ENCODE results near the gene IRAG1. TPM values are rescaled to one million over a fixed set of nuclear protein-coding genes. Genes with fewer than 3 reads are reported as not detected.

Gene IRAG1
- total and polyA plus RNA-seq, 5 experiments from 2014 or later, result not detected

GRCh38 chr11:10673501-10674062, 20.0 kb downstream of the IRAG1 start:
- no peak overlapping the region for H3K4me3 Mint-ChIP-seq
- H3K4me1 Mint-ChIP-seq, result peaks cover 0 to 9% (median 4%) of the 10 kb centered on the region in 4 donors
- no peak for DNase-seq
- no peak for ATAC-seq
- no peaks in the 10 kb centered on the region for H3K36me3 Mint-ChIP-seq
- peaks cover 24 to 70% (median 44%) of the 10 kb centered on the region in 5 donors for H3K27me3 Mint-ChIP-seq
- POLR2A ChIA-PET, result no interaction called here
- H3K9me3 Mint-ChIP-seq, result no peaks in the 10 kb centered on the region
- no peak overlapping the region for H3K27ac Mint-ChIP-seq

DNA sequence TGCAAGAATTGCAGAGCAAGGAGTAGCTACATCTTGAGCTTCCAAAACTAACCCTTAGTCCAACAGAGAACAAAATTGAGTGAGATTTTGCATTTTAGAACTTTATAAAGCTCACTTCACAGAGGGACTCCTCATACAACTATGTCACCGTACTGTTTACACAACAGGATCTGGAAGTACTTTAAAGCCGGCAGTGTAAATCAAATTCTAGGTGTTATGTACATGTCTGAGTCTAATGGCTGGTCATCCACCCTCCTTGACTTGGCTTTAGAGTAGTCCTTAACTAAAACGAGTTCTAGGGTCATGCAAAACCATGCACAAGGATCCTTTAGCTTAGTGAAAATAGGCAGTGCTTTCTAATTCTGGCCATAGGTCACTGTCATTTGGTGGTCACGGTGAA, 23.5 kb downstream of the IRAG1 start:
- peaks cover 8 to 47% (median 26%) of the 10 kb centered on the region in 5 donors for H3K27me3 Mint-ChIP-seq
- ATAC-seq (no peak), DNase-seq (no peak)
- no peak overlapping the region for H3K4me3 Mint-ChIP-seq
- no peaks in the 10 kb centered on the region for H3K9me3 Mint-ChIP-seq
- peaks cover 0 to 9% (median 4%) of the 10 kb centered on the region in 4 donors for H3K4me1 Mint-ChIP-seq
- no peaks in the 10 kb centered on the region for H3K36me3 Mint-ChIP-seq
- H3K27ac Mint-ChIP-seq, result no peak overlapping the region
- POLR2A ChIA-PET, result no interaction called here

- Mint-ChIP-seq H3K4me1 (peaks cover 0 to 7% (median 3%) of the 10 kb centered on the region in 4 donors), H3K36me3 (no peaks in the 10 kb centered on the region), H3K9me3 (no peaks in the 10 kb centered on the region), H3K27me3 (peaks cover 5 to 47% (median 24%) of the 10 kb centered on the region in 5 donors), H3K27ac (no peak overlapping the region), H3K4me3 (no peak overlapping the region)
- POLR2A ChIA-PET, result no interaction called here
- no peak for DNase-seq
- ATAC-seq, result no peak
Measured at GRCh38 chr11:10669258-10670033, 24.1 kb downstream of the IRAG1 start.

GRCh38 chr11:10667521-10667885, 26.1 kb downstream of the IRAG1 start:
- ATAC-seq (no peak), DNase-seq (no peak)
- H3K9me3 Mint-ChIP-seq, result no peaks in the 10 kb centered on the region
- H3K27me3 Mint-ChIP-seq, result peaks cover 0 to 27% (median 14%) of the 10 kb centered on the region in 5 donors
- POLR2A ChIA-PET, result no interaction called here
- no peak overlapping the region for H3K27ac Mint-ChIP-seq
- no peaks in the 10 kb centered on the region for H3K36me3 Mint-ChIP-seq
- no peak overlapping the region for H3K4me3 Mint-ChIP-seq
- peaks cover 0 to 2% (median 0%) of the 10 kb centered on the region in 4 donors for H3K4me1 Mint-ChIP-seq

- Mint-ChIP-seq H3K4me3 (no peak overlapping the region), H3K9me3 (no peaks in the 10 kb centered on the region), H3K4me1 (peaks cover 0 to 2% (median 0%) of the 10 kb centered on the region in 4 donors), H3K27ac (no peak overlapping the region), H3K27me3 (peaks cover 0 to 20% (median 9%) of the 10 kb centered on the region in 5 donors), H3K36me3 (no peaks in the 10 kb centered on the region)
- POLR2A ChIA-PET, result no interaction called here
- DNase-seq (no peak), ATAC-seq (no peak)
Measured at GRCh38 chr11:10666556-10667520, 26.7 kb downstream of the IRAG1 start.

GRCh38 chr11:10664496-10664895, 29.1 kb downstream of the IRAG1 start:
- no peaks in the 10 kb centered on the region for H3K9me3 Mint-ChIP-seq

GRCh38 chr11:10663990-10664389, 29.6 kb downstream of the IRAG1 start:
- POLR2A ChIA-PET, result no interaction called here
- Mint-ChIP-seq H3K27me3 (peaks cover 0 to 16% (median 5%) of the 10 kb centered on the region in 5 donors), H3K36me3 (no peaks in the 10 kb centered on the region), H3K4me3 (no peak overlapping the region), H3K9me3 (no peaks in the 10 kb centered on the region), H3K27ac (no peak overlapping the region), H3K4me1 (peaks cover 0 to 8% (median under 1%) of the 10 kb centered on the region in 4 donors)
- DNase-seq (no peak), ATAC-seq (no peak)

More at GRCh38 chr11:10664496-10664895, 29.1 kb downstream of the IRAG1 start:
- Mint-ChIP-seq H3K36me3 (no peaks in the 10 kb centered on the region), H3K4me3 (no peak overlapping the region), H3K27me3 (peaks cover 0 to 19% (median 5%) of the 10 kb centered on the region in 5 donors), H3K27ac (peak overlapping the region in 1 of 10 donors; percentile 31), H3K4me1 (peaks cover 0 to 4% (median under 1%) of the 10 kb centered on the region in 4 donors)
- DNase-seq (no peak), ATAC-seq (no peak)
- POLR2A ChIA-PET, result no interaction called here

- H3K4me1 Mint-ChIP-seq, result peaks cover 0 to 12% (median under 1%) of the 10 kb centered on the region in 4 donors
- H3K27me3 Mint-ChIP-seq, result peaks cover 0 to 13% (median 5%) of the 10 kb centered on the region in 5 donors
- no peak overlapping the region for H3K4me3 Mint-ChIP-seq
- H3K36me3 Mint-ChIP-seq, result no peaks in the 10 kb centered on the region
- no peak for ATAC-seq
- H3K27ac Mint-ChIP-seq, result no peak overlapping the region
- no peak for DNase-seq
- H3K9me3 Mint-ChIP-seq, result no peaks in the 10 kb centered on the region
- POLR2A ChIA-PET, result no interaction called here
Measured at GRCh38 chr11:10663365-10663764, 30.2 kb downstream of the IRAG1 start.

- no peak overlapping the region for H3K27ac Mint-ChIP-seq
- ATAC-seq, result no peak
Measured at GRCh38 chr11:10660323-10660722, 33.2 kb downstream of the IRAG1 start.

DNA sequence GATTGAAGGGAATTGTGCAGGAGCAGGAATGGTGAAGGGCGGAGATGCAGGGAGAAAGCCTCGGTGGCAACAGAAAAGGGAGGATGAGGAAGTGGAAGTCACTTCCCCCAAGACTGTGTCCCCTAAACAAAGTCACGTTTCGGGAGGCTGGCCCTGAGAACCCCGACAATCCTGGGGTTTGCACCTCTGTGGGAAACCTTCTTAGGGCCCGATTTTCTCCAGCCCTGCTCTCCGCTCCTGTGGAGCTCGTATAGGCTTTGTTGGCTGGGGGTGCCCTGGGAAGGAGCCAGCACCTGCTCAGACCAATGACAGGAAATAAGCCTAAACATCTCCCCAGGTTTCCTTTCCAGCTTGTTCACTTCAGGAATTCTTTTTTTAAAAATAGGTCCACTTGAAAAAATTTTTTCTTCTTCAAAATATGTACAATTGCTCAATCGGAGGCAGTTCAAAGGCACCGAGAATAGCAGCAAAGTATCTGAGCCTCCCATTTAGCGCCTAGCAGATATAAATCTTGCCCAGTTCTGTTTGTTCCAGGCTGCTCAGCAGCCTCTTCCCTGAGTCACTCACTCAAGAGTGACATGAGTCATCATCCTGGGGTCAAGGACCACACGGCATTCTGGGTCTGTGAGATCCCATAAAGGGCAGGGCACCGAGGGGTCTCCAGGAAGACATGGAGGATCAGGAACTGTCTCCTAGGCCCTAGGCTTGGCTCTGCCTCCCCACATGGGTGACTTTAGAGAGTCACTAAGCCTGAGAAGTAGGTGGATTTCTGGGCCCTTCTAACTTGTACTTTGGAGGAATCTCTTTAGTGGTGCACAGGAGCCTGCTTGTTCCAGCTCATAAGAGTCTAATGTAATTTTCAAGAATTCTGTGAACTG, 34.0 kb downstream of the IRAG1 start:
- POLR2A ChIA-PET, result no interaction called here
- H3K27me3 Mint-ChIP-seq, result no peaks in the 10 kb centered on the region
- no peak overlapping the region for H3K27ac Mint-ChIP-seq
- DNase-seq, result no peak
- ATAC-seq, result no peak
- no peaks in the 10 kb centered on the region for H3K9me3 Mint-ChIP-seq
- H3K36me3 Mint-ChIP-seq, result no peaks in the 10 kb centered on the region
- H3K4me1 Mint-ChIP-seq, result peaks cover 0 to 25% (median 0%) of the 10 kb centered on the region in 4 donors
- H3K4me3 Mint-ChIP-seq, result peak overlapping the region in 1 of 10 donors; percentile 24

More at GRCh38 chr11:10660323-10660722, 33.2 kb downstream of the IRAG1 start:
- no peaks in the 10 kb centered on the region for H3K36me3 Mint-ChIP-seq
- POLR2A ChIA-PET, result no interaction called here
- no peaks in the 10 kb centered on the region for H3K9me3 Mint-ChIP-seq
- H3K27me3 Mint-ChIP-seq, result peaks cover 0 to 5% (median 0%) of the 10 kb centered on the region in 5 donors
- no peak overlapping the region for H3K4me3 Mint-ChIP-seq
- no peak for DNase-seq
- peaks cover 0 to 20% (median 0%) of the 10 kb centered on the region in 4 donors for H3K4me1 Mint-ChIP-seq

DNA sequence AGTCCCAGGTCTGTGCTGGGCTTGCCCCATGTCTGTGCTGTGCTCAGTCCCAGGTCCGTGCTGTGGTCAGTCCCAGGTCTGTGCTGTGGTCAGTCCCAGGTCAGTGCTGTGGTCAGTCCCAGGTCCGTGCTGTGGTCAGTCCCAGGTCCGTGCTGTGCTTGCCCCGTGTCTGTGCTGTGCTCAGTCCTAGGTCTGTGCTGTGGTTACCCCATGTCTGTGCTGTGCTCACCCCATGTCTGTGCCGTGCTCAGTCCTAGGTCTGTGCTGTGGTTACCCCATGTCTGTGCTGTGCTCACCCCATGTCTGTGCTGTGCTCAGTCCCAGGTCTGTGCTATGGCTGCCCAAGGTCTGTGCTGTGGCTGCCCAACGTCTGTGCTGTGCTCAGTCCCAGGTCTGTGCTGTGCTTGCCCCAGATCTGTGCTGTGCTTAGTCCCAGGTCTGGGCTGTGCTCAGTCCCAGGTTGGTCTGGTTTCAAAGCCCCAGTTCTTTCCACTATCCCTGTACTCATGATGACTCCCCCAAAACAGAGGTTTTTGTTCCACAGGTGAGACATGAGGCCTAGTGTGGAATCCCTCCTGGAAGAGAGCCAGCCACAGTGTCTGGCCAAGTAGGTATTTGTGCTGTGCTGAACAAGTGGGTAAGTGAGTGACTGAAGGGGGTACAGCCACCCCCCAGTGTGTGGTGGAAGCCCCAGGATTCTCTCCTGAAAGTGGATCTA, 34.8 kb downstream of the IRAG1 start:
- Mint-ChIP-seq H3K36me3 (no peaks in the 10 kb centered on the region), H3K27ac (no peak overlapping the region), H3K4me3 (peak overlapping the region in 1 of 10 donors; percentile 24), H3K9me3 (no peaks in the 10 kb centered on the region), H3K4me1 (peaks cover 0 to 31% (median 0%) of the 10 kb centered on the region in 4 donors), H3K27me3 (no peaks in the 10 kb centered on the region)
- no peak for DNase-seq
- ATAC-seq, result no peak
- POLR2A ChIA-PET, result no interaction called here
